ENCODE measurements around the gene COASY. TPM values are rescaled to one million over a fixed set of nuclear protein-coding genes. Genes with fewer than 3 reads are reported as not detected.

Gene COASY
- total and polyA plus RNA-seq, 2 of the 4 experiments (the other 2 are of a cell fraction), result 10.6 to 44.0 TPM

- BruUV-seq (replicated peaks), result no TSS peak
- dilution Hi-C loops (cut with HindIII; ENCODE audit: low sequenced_read_pairs, unreplicated experiment), result no loop called here
Observed at GRCh38 chr17:42565523-42566214, 3.7 kb downstream of the COASY start.

More at GRCh38 chr17:42565523-42566214, 3.7 kb downstream of the COASY start:
- Histone ChIP-seq H3K23ac (ENCODE audit: low read depth, low read length) (no peak overlapping the region), H4K8ac (ENCODE audit: low read depth in 2 of 2, low read length in 2 of 2) (peak overlapping the region in 1 of 2 experiments; percentile 96; a peak in 1 of 4 replicates), H4K5ac (ENCODE audit: low read depth, low read length) (peak overlapping the region; percentile 87; the same call in 1 of the 2 replicates), H3K9me3 (ENCODE audit: control insufficient read depth, insufficient read depth, low read length) (no peaks in the 10 kb centered on the region), H3K4me1 (ENCODE audit: control insufficient read depth, insufficient read depth, low read length) (peaks cover 19% of the 10 kb centered on the region), H3K9me1 (ENCODE audit: insufficient read depth, low read length) (peaks cover 21% of the 10 kb centered on the region), H3K14ac (replicated peaks; ENCODE audit: low read depth, low read length) (no peak overlapping the region), H3K4me3 (ENCODE audit: insufficient read depth, low read depth, low read length) (no peak overlapping the region), H2BK15ac (ENCODE audit: low read depth, low read length) (no peak overlapping the region), H2BK120ac (ENCODE audit: low read depth, low read length) (no peak overlapping the region), H3K4me2 (ENCODE audit: low read depth, low read length) (no peak overlapping the region), H3K79me1 (ENCODE audit: low read depth in 1 of 2, low read length in 2 of 2) (peaks cover 44 to 85% of the 10 kb centered on the region in 2 experiments), H3K18ac (ENCODE audit: low read depth, low read length) (no peak overlapping the region), H4K91ac (ENCODE audit: insufficient read depth, low read depth, low read length) (no peak overlapping the region), H3K36me3 (ENCODE audit: control insufficient read depth, insufficient read depth, low read length) (peaks cover 48% of the 10 kb centered on the region), H3K56ac (ENCODE audit: extremely low read depth, insufficient read depth, low read length) (no peak overlapping the region), H3K9ac (ENCODE audit: low read depth, low read length) (no peak overlapping the region), H4K20me1 (ENCODE audit: insufficient read depth, low read length) (peaks cover 8% of the 10 kb centered on the region; the same call in 1 of the 2 replicates), H3K4ac (ENCODE audit: low read depth, low read length) (no peak overlapping the region), H2AK5ac (ENCODE audit: low read depth, low read length) (no peak overlapping the region), H2AK9ac (replicated peaks; ENCODE audit: low read depth, low read length, poor library complexity) (no peak overlapping the region), H2BK5ac (ENCODE audit: low read depth, low read length, poor library complexity, severe bottlenecking) (no peak overlapping the region), H2AFZ (replicated peaks; ENCODE audit: low read length, poor library complexity) (no peak overlapping the region), H3K27ac (ENCODE audit: insufficient read depth, low read length) (no peak overlapping the region), H2BK20ac (ENCODE audit: low read depth, low read length) (no peak overlapping the region), H3K27me3 (ENCODE audit: control insufficient read depth, insufficient read depth, low read length) (no peaks in the 10 kb centered on the region)
- no peak for DNase-seq
- CTCF ChIA-PET, result no interaction called here
- in situ Hi-C loops (cut with MboI; ENCODE audit: low sequenced_read_pairs) (no loop called here), intact Hi-C loops (cut with micrococcal nuclease) (no loop called here)
- TF ChIP-seq CHD1 (IDR thresholded peaks at IDR 0.05; ENCODE audit: low read depth, low read length) (no peak), POLR2A (IDR thresholded peaks at IDR 0.05; ENCODE audit: low read depth, low read length) (no peak), RCOR1 (IDR thresholded peaks at IDR 0.05; ENCODE audit: insufficient replicate concordance, low read length) (no peak), USF2 (IDR thresholded peaks at IDR 0.05; ENCODE audit: low read depth, low read length) (no peak), FOS (IDR thresholded peaks at IDR 0.05; ENCODE audit: low read depth, low read length) (no peak), CTCF (conservative IDR thresholded peaks at IDR 0.05; ENCODE audit: low read depth, low read length) (no peak), CEBPB (IDR thresholded peaks at IDR 0.05; ENCODE audit: low read depth, low read length) (no peak), BHLHE40 (IDR thresholded peaks at IDR 0.05; ENCODE audit: low read depth, low read length) (no peak), RFX5 (IDR thresholded peaks at IDR 0.05; ENCODE audit: low read depth, low read length) (no peak), MAZ (IDR thresholded peaks at IDR 0.05; ENCODE audit: borderline replicate concordance, low read depth, low read length) (no peak), SMC3 (IDR thresholded peaks at IDR 0.05; ENCODE audit: low read depth, low read length) (no peak), ELK1 (IDR thresholded peaks at IDR 0.05; ENCODE audit: borderline replicate concordance, low read depth, low read length) (no peak), MAFK (IDR thresholded peaks at IDR 0.05; ENCODE audit: low read depth, low read length) (no peak), RAD21 (IDR thresholded peaks at IDR 0.05; ENCODE audit: low read length) (no peak), NFE2L2 (IDR thresholded peaks at IDR 0.05; ENCODE audit: low read depth, low read length) (no peak)
- WGBS, 2 experiments (ENCODE audit: extremely low coverage in 2 of 2, insufficient read length in 1 of 2), result 94% methylated on average over 7 of the region's 16 CpGs; no CpG with 5 or more reads in 1 of the 2 experiments
- POLR2A ChIA-PET (ENCODE audit: unreplicated experiment), result no interaction called here
- ATAC-seq (ENCODE audit: low read depth), result no peak

All from IMR-90 (cell line).